GM11168 (cell line): ENCODE results near the gene C1orf159.

Experiments used
- in situ Hi-C: fragments of 300-500 bp; cut with MboI; formaldehyde crosslinking; loops from one replicate; pipeline ENCODE4 v1.12.0; 2022; ENCODE audit warnings: low sequenced_read_pairs; ENCODE audit not compliant: unreplicated experiment

The C1orf159 gene

GRCh38 chr1:1045129-1045528 is 70.8 kb downstream of the C1orf159 start:
- in situ Hi-C loops, result no loop called here

- in situ Hi-C loops, result no loop called here
Measured at GRCh38 chr1:1044455-1045078, 71.3 kb downstream of the C1orf159 start.

GRCh38 chr1:1043921-1044320 is 72.0 kb downstream of the C1orf159 start:
- in situ Hi-C loops, result no loop called here

GRCh38 chr1:1043411-1043810 is 72.5 kb downstream of the C1orf159 start:
- in situ Hi-C loops, result no loop called here

- in situ Hi-C loops, result no loop called here
Measured at GRCh38 chr1:1042835-1043234, 73.1 kb downstream of the C1orf159 start.

- in situ Hi-C loops, result no loop called here
Measured at GRCh38 chr1:1041873-1042272, 74.0 kb downstream of the C1orf159 start.

- in situ Hi-C loops, result no loop called here
Measured at GRCh38 chr1:1041092-1041523, 74.8 kb downstream of the C1orf159 start.

- in situ Hi-C loops, result no loop called here
Measured at GRCh38 chr1:1040004-1040991, 75.6 kb downstream of the C1orf159 start.

GRCh38 chr1:1039145-1039910 is 76.6 kb downstream of the C1orf159 start:
- in situ Hi-C loops, result no loop called here

- in situ Hi-C loops, result no loop called here
Measured at GRCh38 chr1:1038694-1039093, 77.2 kb downstream of the C1orf159 start.

GRCh38 chr1:1037366-1038327 is 78.2 kb downstream of the C1orf159 start:
- in situ Hi-C loops, result no loop called here

GRCh38 chr1:1035291-1035943 is 80.5 kb downstream of the C1orf159 start:
- in situ Hi-C loops, result no loop called here

GRCh38 chr1:1034439-1034781 is 81.5 kb downstream of the C1orf159 start:
- in situ Hi-C loops, result no loop called here

- in situ Hi-C loops, result no loop called here
Measured at GRCh38 chr1:1033731-1034438, 82.0 kb downstream of the C1orf159 start.

GRCh38 chr1:1033009-1033587 is 82.8 kb downstream of the C1orf159 start:
- in situ Hi-C loops, result no loop called here

GRCh38 chr1:1032424-1032823 is 83.5 kb downstream of the C1orf159 start:
- in situ Hi-C loops, result no loop called here
